HG03442 (cell line): ENCODE results near the gene BABAM2.

Source experiments
- ATAC-seq: cut with Tn5 transposase; IDR thresholded peaks from one replicate; pipeline ENCODE4 v1.9.1; 2021; ENCODE audit warnings: mild to moderate bottlenecking, moderate library complexity; ENCODE audit not compliant: unreplicated experiment

BABAM2 gene

GRCh38 chr2:28270456-28271152, 380.1 kb downstream of the BABAM2 start:
- no peak for ATAC-seq

- ATAC-seq: no peak
These were observed 380.8 kb downstream of the BABAM2 start for GRCh38 chr2:28271231-28271918.

- ATAC-seq: no peak
These were observed 381.4 kb downstream of the BABAM2 start for GRCh38 chr2:28271919-28272250.

- no peak for ATAC-seq
These were observed 383.2 kb downstream of the BABAM2 start for GRCh38 chr2:28273751-28274150.

- ATAC-seq: no peak
These were observed 384.6 kb downstream of the BABAM2 start for GRCh38 chr2:28274911-28275685.

- peak; percentile 61 for ATAC-seq
These were observed 385.6 kb downstream of the BABAM2 start for GRCh38 chr2:28276076-28276618.

GRCh38 chr2:28276807-28277206, 386.3 kb downstream of the BABAM2 start:
- no peak for ATAC-seq

GRCh38 chr2:28277466-28277865, 386.9 kb downstream of the BABAM2 start:
- ATAC-seq: no peak

GRCh38 chr2:28279371-28279770, 388.8 kb downstream of the BABAM2 start:
- no peak for ATAC-seq

GRCh38 chr2:28280619-28281018, 390.1 kb downstream of the BABAM2 start:
- no peak for ATAC-seq

GRCh38 chr2:28281739-28282138, 391.2 kb downstream of the BABAM2 start:
- no peak for ATAC-seq

GRCh38 chr2:28282248-28282647, 391.7 kb downstream of the BABAM2 start:
- ATAC-seq: no peak

- no peak for ATAC-seq
These were observed 392.5 kb downstream of the BABAM2 start for GRCh38 chr2:28282861-28283646.

GRCh38 chr2:28283861-28284260, 393.3 kb downstream of the BABAM2 start:
- no peak for ATAC-seq

- no peak for ATAC-seq
These were observed 396.1 kb downstream of the BABAM2 start for GRCh38 chr2:28286678-28287077.

GRCh38 chr2:28287256-28287915, 396.9 kb downstream of the BABAM2 start:
- ATAC-seq: no peak

- ATAC-seq: no peak
These were observed 398.1 kb downstream of the BABAM2 start for GRCh38 chr2:28288620-28289019.

- no peak for ATAC-seq
These were observed 401.4 kb downstream of the BABAM2 start for GRCh38 chr2:28291811-28292440.

- ATAC-seq: no peak
These were observed 402.0 kb downstream of the BABAM2 start for GRCh38 chr2:28292491-28292890.

- no peak for ATAC-seq
These were observed 402.9 kb downstream of the BABAM2 start for GRCh38 chr2:28293416-28293815.
